ENCODE measurements around the gene XPR1.
"Not testable (repeated sequence)": the region's sequence is repeated elsewhere in the genome, so short reads cannot be mapped to it uniquely, and the experiment has no call there.

XPR1 gene

GRCh38 chr1:180833180-180833579 is 201.4 kb downstream of the XPR1 start:
- not testable (repeated sequence) for DNase-seq (ENCODE audit: low read depth in 1 of 2, low spot score in 1 of 2)

- DNase-seq (ENCODE audit: low read depth in 1 of 2, low spot score in 1 of 2): no peak
Measured at GRCh38 chr1:180836449-180836848, 204.6 kb downstream of the XPR1 start.

- DNase-seq (ENCODE audit: low read depth in 1 of 2, low spot score in 1 of 2): no peak
Measured at GRCh38 chr1:180837020-180837419, 205.2 kb downstream of the XPR1 start.

GRCh38 chr1:180838535-180838934 is 206.7 kb downstream of the XPR1 start:
- no peak for DNase-seq (ENCODE audit: low read depth in 1 of 2, low spot score in 1 of 2)

- DNase-seq (ENCODE audit: low read depth in 1 of 2, low spot score in 1 of 2): no peak
Measured at GRCh38 chr1:180839547-180839946, 207.7 kb downstream of the XPR1 start.

GRCh38 chr1:180841415-180841814 is 209.6 kb downstream of the XPR1 start:
- DNase-seq (ENCODE audit: low read depth in 1 of 2, low spot score in 1 of 2): no peak

- no peak for DNase-seq (ENCODE audit: low read depth in 1 of 2, low spot score in 1 of 2)
Measured at GRCh38 chr1:180842052-180842451, 210.2 kb downstream of the XPR1 start.

- DNase-seq (ENCODE audit: low read depth in 1 of 2, low spot score in 1 of 2): no peak
Measured at GRCh38 chr1:180842491-180843275, 210.9 kb downstream of the XPR1 start.

GRCh38 chr1:180845352-180845751 is 213.5 kb downstream of the XPR1 start:
- DNase-seq (ENCODE audit: low read depth in 1 of 2, low spot score in 1 of 2): no peak

- no peak for DNase-seq (ENCODE audit: low read depth in 1 of 2, low spot score in 1 of 2)
Measured at GRCh38 chr1:180848191-180848590, 216.4 kb downstream of the XPR1 start.

- no peak for DNase-seq (ENCODE audit: low read depth in 1 of 2, low spot score in 1 of 2)
Measured at GRCh38 chr1:180849031-180849775, 217.4 kb downstream of the XPR1 start.

GRCh38 chr1:180851995-180852887 is 220.4 kb downstream of the XPR1 start:
- DNase-seq (ENCODE audit: low read depth in 1 of 2, low spot score in 1 of 2): no peak

- no peak for DNase-seq (ENCODE audit: low read depth in 1 of 2, low spot score in 1 of 2)
Measured at GRCh38 chr1:180854001-180854400, 222.2 kb downstream of the XPR1 start.

GRCh38 chr1:180854456-180854855 is 222.6 kb downstream of the XPR1 start:
- no peak for DNase-seq (ENCODE audit: low read depth in 1 of 2, low spot score in 1 of 2)

GRCh38 chr1:180857947-180858725 is 226.3 kb downstream of the XPR1 start:
- not testable (repeated sequence) for DNase-seq (ENCODE audit: low read depth in 1 of 2, low spot score in 1 of 2)

GRCh38 chr1:180859306-180859705 is 227.5 kb downstream of the XPR1 start:
- no peak for DNase-seq (ENCODE audit: low read depth in 1 of 2, low spot score in 1 of 2)

GRCh38 chr1:180860535-180860934 is 228.7 kb downstream of the XPR1 start:
- DNase-seq (ENCODE audit: low read depth in 1 of 2, low spot score in 1 of 2): no peak

- DNase-seq (ENCODE audit: low read depth in 1 of 2, low spot score in 1 of 2): no peak
Measured at GRCh38 chr1:180862305-180862704, 230.5 kb downstream of the XPR1 start.

- DNase-seq (ENCODE audit: low read depth in 1 of 2, low spot score in 1 of 2): peak in 1 of 2 donors; percentile 8
Measured at GRCh38 chr1:180863158-180863775, 231.4 kb downstream of the XPR1 start.

GRCh38 chr1:180881806-180882509 is 250.1 kb downstream of the XPR1 start:
- no peak for DNase-seq (ENCODE audit: low read depth in 1 of 2, low spot score in 1 of 2)
